ENCODE data around the gene LGALS12. TPM values are rescaled to one million over a fixed set of nuclear protein-coding genes. Genes with fewer than 3 reads are reported as not detected.
"Not testable (repeated sequence)": the region's sequence is repeated elsewhere in the genome, so short reads cannot be mapped to it uniquely, and the experiment has no call there.

The LGALS12 gene
- total RNA-seq, 1 donor from 2014 or later = not detected

DNA sequence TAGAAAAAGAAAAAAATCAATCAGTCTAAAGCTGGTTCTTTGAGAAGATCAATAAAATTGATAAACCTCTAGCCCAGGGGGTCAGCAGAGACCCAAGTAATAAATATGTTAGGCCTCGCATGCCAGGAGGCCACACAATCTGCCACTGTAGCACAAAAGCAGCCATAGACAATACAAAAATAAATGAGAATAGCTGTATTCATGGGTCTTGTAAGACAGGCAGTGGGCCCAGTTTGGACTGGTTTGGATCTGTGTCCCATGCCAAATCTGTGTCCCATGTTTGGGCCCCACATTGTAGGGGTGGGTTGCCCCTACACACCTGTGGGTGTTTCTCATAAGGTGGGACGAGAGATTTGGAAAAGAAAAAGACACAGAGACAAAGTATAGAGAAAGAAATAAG lies 24.1 kb downstream of the LGALS12 start:
- Mint-ChIP-seq H3K27ac (ENCODE audit: unreplicated experiment) (no peak overlapping the region), H3K4me3 (ENCODE audit: unreplicated experiment) (peak overlapping the region; percentile 18), H3K4me1 (ENCODE audit: low read depth, unreplicated experiment) (peaks cover 43% of the 10 kb centered on the region), H3K9me3 (ENCODE audit: unreplicated experiment) (peaks cover 3% of the 10 kb centered on the region), H3K27me3 (ENCODE audit: unreplicated experiment) (peaks cover under 1% of the 10 kb centered on the region), H3K36me3 (ENCODE audit: unreplicated experiment) (no peaks in the 10 kb centered on the region)
- DNase-seq = no peak
- TF ChIP-seq, protein P1, sequence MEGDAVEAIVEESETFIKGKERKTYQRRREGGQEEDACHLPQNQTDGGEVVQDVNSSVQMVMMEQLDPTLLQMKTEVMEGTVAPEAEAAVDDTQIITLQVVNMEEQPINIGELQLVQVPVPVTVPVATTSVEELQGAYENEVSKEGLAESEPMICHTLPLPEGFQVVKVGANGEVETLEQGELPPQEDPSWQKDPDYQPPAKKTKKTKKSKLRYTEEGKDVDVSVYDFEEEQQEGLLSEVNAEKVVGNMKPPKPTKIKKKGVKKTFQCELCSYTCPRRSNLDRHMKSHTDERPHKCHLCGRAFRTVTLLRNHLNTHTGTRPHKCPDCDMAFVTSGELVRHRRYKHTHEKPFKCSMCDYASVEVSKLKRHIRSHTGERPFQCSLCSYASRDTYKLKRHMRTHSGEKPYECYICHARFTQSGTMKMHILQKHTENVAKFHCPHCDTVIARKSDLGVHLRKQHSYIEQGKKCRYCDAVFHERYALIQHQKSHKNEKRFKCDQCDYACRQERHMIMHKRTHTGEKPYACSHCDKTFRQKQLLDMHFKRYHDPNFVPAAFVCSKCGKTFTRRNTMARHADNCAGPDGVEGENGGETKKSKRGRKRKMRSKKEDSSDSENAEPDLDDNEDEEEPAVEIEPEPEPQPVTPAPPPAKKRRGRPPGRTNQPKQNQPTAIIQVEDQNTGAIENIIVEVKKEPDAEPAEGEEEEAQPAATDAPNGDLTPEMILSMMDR (IDR thresholded peaks at IDR 0.05; ENCODE audit: partially characterized antibody, unreplicated experiment) = no peak

DNA sequence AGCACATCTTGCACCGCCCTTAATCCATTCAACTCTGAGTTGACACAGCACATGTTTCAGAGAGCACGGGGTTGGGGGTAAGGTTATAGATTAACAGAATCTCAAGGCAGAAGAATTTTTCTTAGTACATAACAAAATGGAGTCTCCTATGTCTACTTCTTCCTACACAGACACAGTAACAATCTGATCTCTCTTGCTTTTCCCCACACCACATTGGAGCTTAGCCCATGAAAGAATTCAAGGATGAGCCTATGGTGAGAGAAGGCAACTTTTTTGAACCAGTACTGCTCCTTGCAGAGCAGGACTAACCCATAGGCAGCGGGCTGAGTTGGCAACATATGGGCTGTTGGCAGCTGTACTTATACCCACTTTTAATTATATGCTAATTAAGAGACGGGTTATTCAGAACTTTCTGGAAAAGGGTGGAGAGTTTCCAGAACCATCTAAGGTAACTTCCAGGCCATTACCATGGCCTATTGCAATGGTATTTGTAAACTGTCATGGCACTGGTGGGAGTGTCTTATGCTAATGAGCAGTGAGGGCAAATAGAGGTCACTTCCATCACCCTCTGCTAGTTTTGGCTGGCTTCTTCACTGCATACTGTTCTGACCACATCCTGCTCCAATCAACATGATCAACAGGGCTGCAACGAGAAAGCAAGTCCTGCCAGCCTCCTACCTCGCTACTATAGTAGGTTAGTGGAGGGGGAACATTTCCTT lies 25.3 kb downstream of the LGALS12 start:
- H3K27ac Mint-ChIP-seq (ENCODE audit: unreplicated experiment) = peak overlapping the region; percentile 28
- peaks cover 43% of the 10 kb centered on the region for H3K4me1 Mint-ChIP-seq (ENCODE audit: low read depth, unreplicated experiment)
- not testable (repeated sequence) for H3K4me3 Mint-ChIP-seq (ENCODE audit: unreplicated experiment); H3K9me3 Mint-ChIP-seq (ENCODE audit: unreplicated experiment); H3K36me3 Mint-ChIP-seq (ENCODE audit: unreplicated experiment); H3K27me3 Mint-ChIP-seq (ENCODE audit: unreplicated experiment); DNase-seq

DNA sequence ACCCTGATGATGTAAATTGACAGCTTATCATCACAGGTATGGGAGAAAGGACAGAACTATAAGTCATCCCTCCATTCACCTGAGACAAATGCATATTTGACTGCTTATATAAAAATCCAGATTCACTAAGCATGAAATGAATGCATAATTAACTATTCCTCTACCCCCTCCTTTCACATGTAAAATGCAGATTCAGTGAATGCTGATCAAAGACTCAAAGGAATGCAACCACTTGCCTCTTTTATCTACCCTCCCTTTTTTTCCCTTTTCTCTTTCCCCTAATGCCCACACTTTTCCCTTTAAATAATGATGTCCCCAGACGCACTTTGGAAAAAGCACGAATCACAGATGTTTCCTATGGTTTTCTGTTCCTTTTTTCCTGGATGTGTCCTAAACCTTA lies 26.2 kb downstream of the LGALS12 start:
- H3K36me3 Mint-ChIP-seq (ENCODE audit: unreplicated experiment) = no peaks in the 10 kb centered on the region
- peaks cover 44% of the 10 kb centered on the region for H3K4me1 Mint-ChIP-seq (ENCODE audit: low read depth, unreplicated experiment)
- H3K9me3 Mint-ChIP-seq (ENCODE audit: unreplicated experiment) = peaks cover 1% of the 10 kb centered on the region
- H3K27me3 Mint-ChIP-seq (ENCODE audit: unreplicated experiment) = peaks cover 1% of the 10 kb centered on the region
- TF ChIP-seq, protein P1 (IDR thresholded peaks at IDR 0.05; ENCODE audit: partially characterized antibody, unreplicated experiment) = no peak
- no peak overlapping the region for H3K27ac Mint-ChIP-seq (ENCODE audit: unreplicated experiment)
- DNase-seq = no peak
- no peak overlapping the region for H3K4me3 Mint-ChIP-seq (ENCODE audit: unreplicated experiment)

DNA sequence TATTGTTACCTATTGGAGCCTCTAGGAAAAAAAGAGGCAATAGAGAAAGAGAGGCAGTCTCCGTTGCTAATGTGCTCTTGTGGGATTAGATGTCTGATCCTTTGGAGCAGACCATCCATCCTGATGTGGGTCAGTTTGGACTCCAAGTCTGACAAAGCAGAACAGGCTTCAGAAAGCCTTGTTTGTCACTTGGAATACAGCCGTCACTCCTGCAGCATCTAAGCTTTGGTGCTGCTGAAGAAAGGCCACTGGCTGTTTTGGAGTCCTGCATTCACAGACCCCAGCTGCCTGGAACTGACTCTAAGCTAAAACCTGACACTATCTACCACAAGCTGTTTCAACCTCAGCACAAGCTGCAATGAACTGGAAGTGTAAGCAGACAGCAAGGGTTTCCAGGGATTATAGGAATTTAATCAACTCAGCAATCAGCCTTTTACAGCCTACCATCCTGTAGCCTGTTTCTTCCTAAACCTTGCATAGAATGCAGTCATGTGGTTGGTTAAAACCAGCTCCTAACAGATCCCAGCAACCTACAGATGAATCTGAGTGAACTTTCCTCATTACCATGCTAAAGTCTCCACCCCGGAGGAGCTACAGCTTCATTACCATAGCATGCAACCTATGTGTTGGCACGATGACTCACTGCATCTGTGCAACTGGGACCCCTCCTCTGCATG lies 27.1 kb downstream of the LGALS12 start:
- Mint-ChIP-seq H3K4me1 (ENCODE audit: low read depth, unreplicated experiment) (peaks cover 41% of the 10 kb centered on the region), H3K27ac (ENCODE audit: unreplicated experiment) (no peak overlapping the region), H3K4me3 (ENCODE audit: unreplicated experiment) (no peak overlapping the region), H3K36me3 (ENCODE audit: unreplicated experiment) (no peaks in the 10 kb centered on the region), H3K9me3 (ENCODE audit: unreplicated experiment) (peaks cover 1% of the 10 kb centered on the region), H3K27me3 (ENCODE audit: unreplicated experiment) (peaks cover 1% of the 10 kb centered on the region)
- TF ChIP-seq, protein P1 (IDR thresholded peaks at IDR 0.05; ENCODE audit: partially characterized antibody, unreplicated experiment) = no peak
- no peak for DNase-seq

DNA sequence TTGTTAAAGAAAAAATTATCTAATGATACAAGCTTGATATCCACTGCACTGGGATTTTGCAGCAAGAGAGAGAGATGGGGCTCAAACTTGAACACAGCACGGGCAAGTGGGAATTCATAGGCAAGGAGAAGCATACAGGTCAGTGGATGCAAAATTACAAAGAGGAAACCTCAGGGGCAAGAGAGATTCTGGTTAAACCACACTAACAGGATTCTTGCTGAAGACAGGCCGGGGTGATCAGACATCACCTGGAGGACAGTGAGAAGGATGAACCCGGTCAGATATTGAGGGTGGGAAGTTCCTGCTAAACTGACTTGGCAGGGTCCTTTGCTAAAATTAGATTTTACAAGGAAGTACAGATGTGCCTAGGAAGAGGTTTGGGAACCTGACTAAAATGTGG lies 28.2 kb downstream of the LGALS12 start:
- peaks cover 1% of the 10 kb centered on the region for H3K9me3 Mint-ChIP-seq (ENCODE audit: unreplicated experiment)
- TF ChIP-seq, protein P1 (IDR thresholded peaks at IDR 0.05; ENCODE audit: partially characterized antibody, unreplicated experiment) = no peak
- H3K36me3 Mint-ChIP-seq (ENCODE audit: unreplicated experiment) = no peaks in the 10 kb centered on the region
- H3K27ac Mint-ChIP-seq (ENCODE audit: unreplicated experiment) = no peak overlapping the region
- H3K4me3 Mint-ChIP-seq (ENCODE audit: unreplicated experiment) = no peak overlapping the region
- no peak for DNase-seq
- peaks cover 5% of the 10 kb centered on the region for H3K27me3 Mint-ChIP-seq (ENCODE audit: unreplicated experiment)
- H3K4me1 Mint-ChIP-seq (ENCODE audit: low read depth, unreplicated experiment) = peaks cover 41% of the 10 kb centered on the region

Data from glutamatergic neuron (in vitro differentiated cells).